Hepatocyte (in vitro differentiated cells): ENCODE results near the gene ZNF90.
"Not testable (repeated sequence)": the region's sequence is repeated elsewhere in the genome, so short reads cannot be mapped to it uniquely, and the experiment has no call there.

ENCODE experiments used
- EZH2 ChIP-seq: fragments of 200-600 bp; sonication (generic); IDR thresholded peaks from 2 replicates; pipeline ENCODE4 v1.6.1; 2016; ENCODE audit warnings: antibody characterized with exemption, mild to moderate bottlenecking, borderline replicate concordance
- EZH2phosphoT487 ChIP-seq: fragments of 200-600 bp; sonication (generic); IDR thresholded peaks from one replicate; pipeline ENCODE4 v1.6.1; 2018; ENCODE audit warnings: antibody characterized with exemption, mild to moderate bottlenecking, low read depth, moderate library complexity; ENCODE audit not compliant: unreplicated experiment, severe bottlenecking
- TF ChIP-seq, protein P1 (sequence below): fragments of 200-600 bp; sonication (generic); IDR thresholded peaks from 2 replicates; pipeline ENCODE4 v1.5.1; 2016; ENCODE audit warnings: antibody characterized with exemption, mild to moderate bottlenecking; ENCODE audit not compliant: poor library complexity

DNA sequence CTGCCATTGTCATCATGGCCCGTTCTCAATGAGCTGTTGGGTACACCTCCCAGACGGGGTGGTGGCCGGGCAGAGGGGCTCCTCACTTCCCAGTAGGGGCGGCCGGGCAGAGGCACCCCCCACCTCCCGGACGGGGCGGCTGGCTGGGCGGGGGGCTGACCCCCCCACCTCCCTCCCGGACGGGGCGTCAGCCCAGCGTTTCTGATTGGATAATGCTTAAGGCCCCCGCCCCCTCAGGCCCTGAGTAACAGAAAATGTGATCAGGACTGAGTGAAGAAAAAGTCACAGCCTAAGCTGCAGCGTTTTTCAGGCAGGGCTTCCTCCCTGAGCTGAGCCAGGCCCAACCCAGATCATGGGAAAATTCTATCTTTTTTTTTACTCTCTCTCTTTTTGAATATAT is 74.7 kb downstream of the ZNF90 start:
- TF ChIP-seq, protein P1, sequence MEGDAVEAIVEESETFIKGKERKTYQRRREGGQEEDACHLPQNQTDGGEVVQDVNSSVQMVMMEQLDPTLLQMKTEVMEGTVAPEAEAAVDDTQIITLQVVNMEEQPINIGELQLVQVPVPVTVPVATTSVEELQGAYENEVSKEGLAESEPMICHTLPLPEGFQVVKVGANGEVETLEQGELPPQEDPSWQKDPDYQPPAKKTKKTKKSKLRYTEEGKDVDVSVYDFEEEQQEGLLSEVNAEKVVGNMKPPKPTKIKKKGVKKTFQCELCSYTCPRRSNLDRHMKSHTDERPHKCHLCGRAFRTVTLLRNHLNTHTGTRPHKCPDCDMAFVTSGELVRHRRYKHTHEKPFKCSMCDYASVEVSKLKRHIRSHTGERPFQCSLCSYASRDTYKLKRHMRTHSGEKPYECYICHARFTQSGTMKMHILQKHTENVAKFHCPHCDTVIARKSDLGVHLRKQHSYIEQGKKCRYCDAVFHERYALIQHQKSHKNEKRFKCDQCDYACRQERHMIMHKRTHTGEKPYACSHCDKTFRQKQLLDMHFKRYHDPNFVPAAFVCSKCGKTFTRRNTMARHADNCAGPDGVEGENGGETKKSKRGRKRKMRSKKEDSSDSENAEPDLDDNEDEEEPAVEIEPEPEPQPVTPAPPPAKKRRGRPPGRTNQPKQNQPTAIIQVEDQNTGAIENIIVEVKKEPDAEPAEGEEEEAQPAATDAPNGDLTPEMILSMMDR: not testable (repeated sequence)
- not testable (repeated sequence) for TF ChIP-seq EZH2, EZH2phosphoT487
